Stimulated activated CD4-positive, alpha-beta T cell treated with anti-CD3 and anti-CD28 coated beads, Interleukin-4, amount 100 ng/mL, for 48 hours (primary cell): ENCODE results near the gene SDK1.
"Not testable (repeated sequence)": the region's sequence is repeated elsewhere in the genome, so short reads cannot be mapped to it uniquely, and the experiment has no call there.

Source experiments
- DNase-seq, 2 donors: peaks; one replicate each; pipeline ENCODE4 v3.0.0-alpha.2; 2020; ENCODE audit warnings: low read depth in 2 of 2

SDK1 gene

DNA sequence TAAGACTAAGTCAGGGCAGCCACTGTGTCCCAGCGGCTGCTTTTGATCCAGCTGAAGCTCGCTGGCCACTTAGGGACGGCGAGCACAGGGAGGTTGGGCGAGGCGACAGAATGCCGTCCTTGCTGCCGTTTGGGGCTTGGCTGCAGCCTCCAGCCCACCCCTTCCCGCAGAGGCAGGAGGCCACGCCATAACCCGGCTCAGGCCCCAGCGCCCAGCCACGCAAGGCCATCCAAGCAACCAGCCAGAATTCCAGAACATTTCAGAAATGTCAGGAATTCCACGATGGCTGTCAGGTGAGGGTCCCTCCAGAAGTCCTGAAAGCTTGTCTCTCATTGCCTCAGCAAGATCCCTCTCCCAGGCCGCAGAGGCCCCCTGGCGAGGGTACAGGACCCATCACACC is 901.9 kb downstream of the SDK1 start:
- no peak for DNase-seq

DNA sequence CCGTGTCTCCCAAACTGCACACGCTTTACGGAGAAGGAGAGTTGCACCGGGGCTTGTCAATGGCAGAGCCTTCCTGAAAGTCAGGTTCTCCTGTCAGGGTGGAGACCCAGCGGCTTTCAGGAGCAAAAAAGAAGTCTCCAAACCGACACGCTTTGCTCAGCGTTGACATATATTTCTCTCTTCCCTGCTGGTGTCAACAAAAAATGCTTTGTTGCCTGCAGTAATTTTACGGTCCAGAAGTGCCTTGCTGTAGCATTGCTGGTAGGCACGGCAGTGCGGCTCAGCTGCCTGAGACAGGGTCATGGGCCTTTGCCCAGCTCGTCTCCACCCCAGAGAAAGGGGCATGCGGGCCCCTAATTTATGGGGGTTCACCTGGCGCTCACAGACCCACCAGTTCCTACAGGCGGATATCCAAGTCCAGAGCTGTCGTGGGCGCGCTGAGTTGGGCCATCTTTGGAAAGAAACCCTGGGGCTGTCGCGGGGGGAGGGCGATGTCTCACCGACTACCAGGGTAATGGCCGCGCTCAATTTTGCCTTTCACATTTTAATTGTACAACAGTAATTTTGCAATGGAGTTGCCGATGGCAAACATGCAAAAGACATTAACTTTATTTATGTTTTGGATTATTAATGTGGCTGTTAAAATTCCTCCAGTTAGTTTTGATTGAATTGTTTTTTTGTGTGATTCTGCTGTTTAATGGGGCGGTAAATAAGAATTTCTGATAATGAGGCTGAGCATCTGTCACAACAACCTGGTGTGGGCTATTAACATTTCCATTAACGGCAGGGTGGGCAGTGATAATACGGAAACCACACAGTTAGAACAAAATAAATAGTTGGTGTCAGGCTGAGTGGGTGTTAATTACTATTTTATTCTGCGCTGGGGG is 902.8 kb downstream of the SDK1 start:
- no peak for DNase-seq

DNA sequence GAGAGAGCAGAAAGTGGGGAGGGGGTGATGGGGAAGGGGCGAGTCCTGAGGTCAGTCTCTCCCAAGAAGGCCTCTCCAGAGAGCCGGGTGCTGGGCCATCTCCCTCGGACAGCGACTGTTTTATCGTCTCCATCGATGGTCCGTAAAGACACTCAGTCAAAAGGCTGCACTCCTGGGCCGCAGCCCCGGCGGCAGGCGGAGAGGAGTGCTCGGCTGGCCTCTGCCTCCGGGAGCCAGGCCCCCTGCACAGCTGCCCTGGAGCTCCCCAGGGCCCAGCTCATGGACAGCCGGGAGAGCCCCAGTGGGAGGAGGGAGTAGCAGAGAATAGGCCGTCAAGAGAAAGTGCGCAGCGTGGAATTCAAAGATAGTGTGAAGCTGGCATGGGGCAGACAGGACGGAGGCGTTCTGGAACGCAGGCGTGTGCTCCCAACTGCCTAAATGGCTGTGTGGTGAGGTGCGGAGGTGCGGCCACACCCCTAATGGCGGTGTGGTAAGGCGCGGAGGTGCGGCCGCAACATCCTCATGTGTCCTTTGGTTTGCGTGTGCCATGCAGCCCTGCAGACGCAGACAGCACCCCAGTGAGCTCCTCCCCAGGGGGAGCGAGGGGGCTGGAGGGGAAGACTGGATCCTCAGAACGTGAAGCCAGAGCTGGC is 903.6 kb downstream of the SDK1 start:
- peak; percentile 6 to 31 for DNase-seq

DNA sequence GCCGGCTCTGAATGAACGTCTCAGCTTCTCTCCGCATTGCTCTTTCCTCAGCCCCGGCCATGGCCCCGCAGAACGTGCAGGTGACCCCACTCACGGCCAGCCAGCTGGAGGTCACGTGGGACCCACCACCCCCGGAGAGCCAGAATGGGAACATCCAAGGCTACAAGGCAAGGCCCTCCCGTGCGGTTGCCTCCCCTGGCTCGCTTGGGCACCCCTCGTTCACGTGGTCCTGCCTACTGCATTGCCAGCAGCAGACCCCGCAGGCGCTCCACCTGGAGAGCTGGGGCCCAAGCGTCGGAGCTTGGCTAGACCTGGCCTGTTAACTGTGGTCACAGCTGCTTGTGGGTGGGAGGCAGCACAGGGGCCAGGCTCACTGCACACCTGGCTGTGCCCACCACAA is 904.8 kb downstream of the SDK1 start:
- no peak for DNase-seq

DNA sequence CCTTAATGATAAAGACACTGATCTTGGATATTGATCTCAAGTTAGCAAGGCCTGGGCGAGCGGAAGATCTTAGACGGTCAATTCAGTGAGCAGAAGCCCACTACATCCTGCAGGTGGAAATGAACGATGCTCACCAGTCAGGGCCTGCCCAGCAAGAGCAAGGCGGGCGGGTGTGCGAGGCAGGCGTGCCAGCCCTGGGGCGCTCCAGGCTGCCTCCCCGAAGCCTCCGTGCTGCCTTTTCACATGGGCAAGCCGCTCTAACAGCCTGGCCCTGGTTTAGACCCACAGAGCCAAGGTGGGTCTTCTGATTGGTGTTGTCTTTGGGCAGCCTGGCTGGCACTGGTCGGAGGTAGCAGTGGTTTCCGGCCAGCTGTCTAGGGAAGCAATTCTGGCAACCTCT is 906.0 kb downstream of the SDK1 start:
- no peak for DNase-seq

DNA sequence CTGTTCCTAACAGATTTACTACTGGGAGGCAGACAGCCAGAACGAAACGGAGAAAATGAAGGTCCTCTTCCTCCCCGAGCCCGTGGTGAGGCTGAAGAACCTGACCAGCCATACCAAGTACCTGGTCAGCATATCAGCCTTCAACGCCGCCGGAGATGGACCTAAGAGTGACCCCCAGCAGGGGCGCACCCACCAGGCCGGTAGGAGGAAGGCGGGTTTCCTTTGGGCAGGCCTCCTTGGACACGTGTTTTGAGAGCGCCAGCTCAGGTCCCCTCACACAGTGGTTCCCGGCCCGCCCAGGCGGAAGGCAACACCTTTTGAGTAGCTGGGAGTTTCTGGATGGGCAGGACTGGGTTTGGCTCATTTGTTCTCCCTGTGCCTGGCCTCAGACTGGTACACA is 907.0 kb downstream of the SDK1 start:
- no peak for DNase-seq

DNA sequence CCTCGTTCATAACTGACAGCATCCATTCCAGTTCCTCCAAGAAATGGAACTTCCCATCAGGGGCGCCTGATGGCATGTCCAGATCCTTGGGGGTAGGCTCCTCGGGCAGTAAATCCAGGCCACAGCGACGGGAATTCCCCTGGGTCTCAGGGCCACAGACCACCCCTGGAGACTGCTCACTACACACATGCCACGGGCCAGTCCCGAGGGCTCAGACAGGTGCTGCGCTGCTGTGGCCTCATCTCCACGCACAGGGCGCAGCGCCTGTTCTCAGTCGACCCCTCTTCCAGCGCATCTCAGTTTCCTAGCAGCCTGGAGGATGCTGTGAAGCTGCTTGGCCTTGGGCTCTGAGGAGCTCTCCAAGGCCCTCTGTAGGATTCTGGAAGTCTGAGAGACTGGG is 907.5 kb downstream of the SDK1 start:
- no peak for DNase-seq

DNA sequence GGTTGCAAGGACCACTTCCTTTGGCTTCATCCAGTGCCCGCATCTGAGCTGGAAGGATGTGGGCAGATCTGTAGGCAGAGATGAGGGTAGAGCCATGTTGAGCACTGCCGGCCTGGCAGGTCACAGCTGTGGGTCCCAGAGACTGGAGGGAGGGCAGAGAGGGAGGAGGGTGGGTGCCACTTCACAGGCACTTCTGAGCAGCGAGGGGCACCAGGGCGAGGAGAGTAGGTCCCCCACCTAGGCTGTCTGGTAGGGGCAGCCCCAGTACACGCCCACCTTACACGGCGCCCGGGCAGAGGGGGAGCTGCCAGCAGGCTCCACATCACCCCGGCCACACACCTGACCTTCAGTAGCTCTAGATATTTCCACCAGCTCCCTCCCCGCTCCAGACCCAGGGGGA is 908.1 kb downstream of the SDK1 start:
- DNase-seq = no peak

DNA sequence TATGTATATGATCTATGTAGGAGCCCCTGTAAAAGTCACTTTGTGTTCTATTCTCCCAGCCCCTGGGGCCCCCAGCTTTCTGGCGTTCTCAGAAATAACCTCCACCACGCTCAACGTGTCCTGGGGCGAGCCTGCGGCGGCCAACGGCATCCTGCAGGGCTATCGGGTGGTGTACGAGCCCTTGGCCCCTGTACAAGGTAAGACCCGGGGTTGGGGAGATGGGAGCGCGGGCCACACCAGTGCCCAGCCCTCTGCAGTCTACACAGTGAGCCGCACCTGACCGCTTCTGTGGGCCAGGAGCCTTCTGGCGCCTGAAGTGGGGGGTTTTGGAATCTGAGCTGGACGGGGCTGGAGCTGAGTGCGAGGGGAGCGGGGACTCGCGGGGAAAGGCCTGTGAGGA is 908.9 kb downstream of the SDK1 start:
- no peak for DNase-seq

DNA sequence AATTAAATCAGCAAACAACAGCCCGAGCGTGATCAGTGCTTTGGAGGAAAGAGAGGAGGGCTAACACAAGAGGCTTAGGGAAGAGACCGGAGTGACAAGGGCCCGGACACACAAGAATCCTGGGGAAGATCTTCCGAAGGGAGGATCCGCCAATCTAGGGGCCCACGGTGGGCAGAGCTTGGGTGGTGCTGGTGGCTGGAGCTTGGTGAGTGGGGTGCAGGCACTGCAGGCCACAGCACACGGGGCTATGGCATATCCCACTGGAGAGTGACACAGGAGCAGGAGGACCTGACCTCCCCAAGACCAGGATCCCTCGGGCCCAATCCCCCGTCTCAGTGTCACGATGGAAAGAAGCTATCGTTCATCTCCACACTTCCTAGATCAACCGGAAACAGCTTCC is 909.8 kb downstream of the SDK1 start:
- DNase-seq = no peak

DNA sequence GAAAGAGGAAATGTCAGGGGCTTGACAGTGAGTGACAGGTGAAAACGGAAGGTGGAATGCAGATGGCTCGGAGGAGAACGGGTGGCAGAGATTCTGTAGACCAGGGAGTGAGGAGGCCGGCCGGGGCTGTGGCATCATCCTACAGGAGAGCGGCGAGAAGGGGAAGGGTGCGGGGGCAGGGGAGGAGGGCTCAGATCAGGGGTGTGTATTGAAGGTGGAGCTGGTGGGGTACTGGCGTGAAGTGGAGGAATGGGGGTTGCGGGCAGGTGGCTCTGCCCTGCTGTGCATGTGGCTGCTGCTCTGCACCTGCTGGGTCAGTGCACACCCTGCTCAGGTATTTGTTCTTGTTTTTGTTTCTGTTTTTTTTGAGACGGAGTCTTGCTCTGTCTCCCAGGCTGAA is 910.2 kb downstream of the SDK1 start:
- no peak for DNase-seq

DNA sequence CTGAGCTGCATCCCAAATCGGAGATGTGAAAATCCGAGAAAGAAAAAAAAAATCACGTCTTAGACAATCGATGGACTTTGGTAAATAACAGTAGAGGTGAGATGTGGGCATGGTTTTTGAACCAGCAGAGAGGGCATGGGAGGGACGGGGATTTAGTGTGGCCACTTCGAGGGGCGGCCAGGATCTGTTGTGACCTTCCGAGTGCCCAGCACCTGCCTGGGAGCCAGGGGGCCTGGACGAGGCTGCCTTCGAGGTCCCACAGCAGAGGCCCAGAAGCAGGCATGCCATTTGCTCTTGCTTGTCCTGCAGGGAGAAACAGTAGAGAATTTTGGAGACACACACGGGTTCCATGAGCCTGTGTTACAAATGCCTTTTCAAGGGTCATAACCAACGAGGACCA is 911.3 kb downstream of the SDK1 start:
- DNase-seq = no peak

DNA sequence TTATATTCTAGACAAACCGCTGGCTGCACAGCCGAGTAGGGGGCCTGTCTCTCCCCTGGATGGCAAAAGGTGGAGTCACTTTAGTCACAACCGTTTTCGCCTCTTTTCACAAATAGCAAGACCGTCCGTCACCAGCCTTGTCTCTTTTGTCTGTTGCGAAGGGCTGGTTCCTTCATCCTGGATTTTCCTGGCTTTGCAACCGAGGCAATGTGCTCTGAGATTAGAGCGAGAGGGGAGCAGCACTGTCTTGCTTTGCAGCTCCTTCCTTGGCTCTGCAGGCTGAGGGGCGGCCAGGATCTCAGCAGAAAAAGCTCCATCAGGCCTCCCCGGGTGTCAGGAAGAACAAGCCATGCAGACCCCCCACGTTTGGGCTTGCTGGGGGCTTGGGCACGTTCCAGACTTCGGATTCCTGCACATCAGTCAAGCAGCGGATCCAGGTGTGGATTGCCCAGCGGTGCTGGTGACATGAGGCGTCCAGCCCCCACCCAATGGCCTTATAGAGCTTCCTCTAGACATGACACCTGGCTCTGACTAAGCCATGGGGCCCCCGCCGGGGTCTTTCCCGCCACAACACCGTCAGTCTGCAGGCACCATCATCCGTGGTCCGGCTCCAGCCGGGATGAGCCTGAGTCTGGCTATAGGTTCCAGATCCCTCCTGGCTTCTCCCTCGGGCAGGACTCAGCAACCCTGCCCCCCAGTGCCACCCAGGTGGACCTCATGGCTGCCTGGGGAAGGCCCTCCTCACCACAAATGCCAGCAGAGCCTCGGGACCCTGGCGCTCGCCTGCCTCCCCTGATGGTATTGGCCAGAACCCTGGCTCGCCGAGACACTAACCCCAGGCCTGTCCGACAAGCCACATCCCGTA is 913.5 kb downstream of the SDK1 start:
- no peak for DNase-seq

DNA sequence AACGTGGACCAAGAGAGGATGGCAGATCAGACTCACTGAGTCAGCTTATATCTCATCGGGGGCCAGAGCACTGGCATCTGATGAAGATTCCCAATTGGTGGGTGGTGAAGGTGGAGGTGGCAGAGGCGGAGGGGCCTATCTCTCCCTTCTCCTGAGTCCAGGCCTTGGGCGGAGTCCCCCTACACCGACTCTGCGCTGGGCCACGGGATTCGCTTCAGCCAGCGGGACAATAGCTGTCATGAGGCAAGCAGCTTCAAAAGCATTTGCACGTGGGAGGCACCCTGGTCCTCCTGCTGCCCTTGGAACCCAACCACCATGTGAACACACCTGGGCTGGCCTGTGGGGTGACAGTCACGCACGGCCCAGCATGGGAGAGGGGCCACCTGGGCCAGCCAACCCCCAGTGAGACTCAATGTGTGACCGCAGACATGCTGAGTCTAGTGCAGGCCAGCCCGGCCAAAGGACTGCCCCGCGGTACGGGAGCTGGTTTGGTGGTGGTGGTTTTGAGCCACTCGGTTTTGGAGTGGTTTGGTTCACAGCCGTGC is 914.2 kb downstream of the SDK1 start:
- DNase-seq = no peak

DNA sequence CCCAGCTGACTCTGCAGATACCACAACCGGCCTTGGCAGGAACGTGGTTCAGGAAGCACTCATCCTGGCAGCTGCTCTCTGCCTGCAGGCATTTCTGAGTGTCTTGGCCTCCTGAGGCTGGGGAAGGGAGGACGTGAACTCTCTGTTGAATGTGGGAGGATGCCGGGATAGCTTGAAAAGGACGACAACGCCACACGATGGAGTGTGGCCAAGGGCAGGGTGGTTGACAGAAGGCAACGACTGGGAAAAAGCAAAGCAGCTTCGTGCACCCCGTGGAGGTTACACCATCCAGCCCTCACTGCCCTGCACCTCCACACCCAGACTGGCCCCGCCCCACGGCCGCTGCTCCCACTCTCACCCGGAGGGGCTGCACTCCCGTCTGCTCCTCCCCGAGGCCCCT is 915.0 kb downstream of the SDK1 start:
- no peak for DNase-seq

DNA sequence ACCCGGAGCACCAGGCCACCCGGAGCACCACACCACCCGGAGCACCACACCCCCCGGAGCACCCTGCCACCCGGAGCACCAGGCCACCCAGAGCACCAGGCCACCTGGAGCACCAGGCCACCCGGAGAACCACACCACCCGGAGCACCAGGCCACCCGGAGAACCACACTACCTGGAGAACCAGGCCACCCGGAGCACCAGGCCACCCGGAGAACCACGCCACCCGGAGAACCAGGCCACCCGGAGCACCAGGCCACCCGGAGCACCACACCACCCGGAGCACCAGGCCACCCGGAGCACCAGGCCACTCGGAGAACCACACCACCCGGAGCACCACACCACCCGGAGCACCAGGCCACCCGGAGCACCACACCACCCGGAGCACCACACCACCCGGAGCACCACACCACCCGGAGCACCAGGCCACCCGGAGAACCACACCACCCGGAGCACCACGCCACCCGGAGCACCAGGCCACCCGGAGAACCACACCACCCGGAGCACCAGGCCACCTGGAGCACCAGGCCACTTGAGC is 916.1 kb downstream of the SDK1 start:
- DNase-seq = not testable (repeated sequence)

DNA sequence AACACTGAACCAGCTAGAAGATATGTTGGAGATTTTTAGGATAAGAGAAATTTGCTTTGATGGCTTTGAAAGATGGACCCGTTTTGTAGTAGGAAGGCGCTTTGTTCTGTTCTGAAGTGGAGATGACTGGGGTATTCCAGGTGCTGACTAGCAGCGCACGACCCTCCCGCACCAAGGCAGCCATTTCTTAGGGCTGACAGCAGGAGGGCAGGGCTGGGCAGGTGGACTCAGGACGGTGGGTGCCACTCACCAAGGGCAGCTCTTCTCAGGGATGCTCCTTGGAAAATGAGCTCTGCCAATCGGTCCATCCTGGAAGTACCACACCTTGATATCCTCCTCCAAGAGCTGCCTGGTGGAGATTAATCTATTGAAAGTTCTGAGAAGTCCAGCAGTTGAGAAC is 917.4 kb downstream of the SDK1 start:
- DNase-seq = no peak

DNA sequence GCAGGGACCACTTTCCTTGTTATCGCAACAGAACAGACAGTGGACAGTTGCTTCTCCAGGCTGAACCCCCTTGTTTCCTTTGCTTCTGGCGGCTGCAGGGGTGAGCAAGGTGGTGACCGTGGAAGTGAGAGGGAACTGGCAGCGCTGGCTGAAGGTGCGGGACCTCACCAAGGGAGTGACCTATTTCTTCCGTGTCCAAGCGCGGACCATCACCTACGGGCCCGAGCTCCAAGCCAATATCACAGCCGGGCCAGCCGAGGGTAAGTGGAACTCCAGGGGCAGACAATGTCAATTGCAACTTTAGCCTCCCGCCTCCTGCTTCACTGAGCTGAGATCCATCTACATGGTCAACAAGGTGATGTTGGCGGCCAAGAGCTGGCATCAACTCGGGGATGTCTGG is 919.0 kb downstream of the SDK1 start:
- DNase-seq = no peak

DNA sequence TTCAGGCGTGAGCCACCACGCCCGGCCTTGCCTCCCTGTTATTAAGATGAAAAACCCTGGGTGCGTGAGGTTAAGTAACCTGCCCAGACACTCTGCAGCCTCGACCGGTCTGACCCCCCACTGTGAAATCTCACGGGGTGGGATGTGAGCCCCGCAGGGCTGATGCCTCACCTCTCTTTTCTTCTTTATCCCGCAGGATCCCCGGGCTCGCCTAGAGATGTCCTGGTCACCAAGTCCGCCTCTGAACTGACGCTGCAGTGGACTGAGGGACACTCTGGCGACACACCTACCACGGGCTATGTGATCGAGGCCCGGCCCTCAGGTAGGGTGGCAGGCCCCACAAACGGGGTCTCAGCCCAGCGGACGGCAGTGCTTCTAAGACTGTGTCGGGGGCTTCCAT is 920.0 kb downstream of the SDK1 start:
- no peak for DNase-seq

DNA sequence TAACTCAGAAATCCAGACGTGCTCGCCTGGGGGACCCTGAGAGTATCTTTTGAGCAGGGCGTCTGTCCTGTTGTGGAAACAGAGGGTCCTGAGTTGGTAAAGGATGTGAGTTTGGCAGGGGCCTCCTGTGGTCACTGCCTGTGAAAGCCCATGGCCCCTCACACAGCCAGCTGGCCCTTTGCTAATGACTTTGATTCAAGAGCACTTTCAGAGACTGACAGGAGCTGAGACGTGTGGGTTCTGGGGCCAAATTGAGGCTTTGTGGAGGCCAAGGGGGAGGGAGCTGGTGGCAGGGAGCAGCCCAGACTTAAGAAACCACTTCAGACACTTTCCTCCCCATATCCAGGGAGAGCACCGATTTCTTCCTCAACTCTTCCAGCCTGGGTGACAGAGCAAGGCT is 921.6 kb downstream of the SDK1 start:
- no peak for DNase-seq

DNA sequence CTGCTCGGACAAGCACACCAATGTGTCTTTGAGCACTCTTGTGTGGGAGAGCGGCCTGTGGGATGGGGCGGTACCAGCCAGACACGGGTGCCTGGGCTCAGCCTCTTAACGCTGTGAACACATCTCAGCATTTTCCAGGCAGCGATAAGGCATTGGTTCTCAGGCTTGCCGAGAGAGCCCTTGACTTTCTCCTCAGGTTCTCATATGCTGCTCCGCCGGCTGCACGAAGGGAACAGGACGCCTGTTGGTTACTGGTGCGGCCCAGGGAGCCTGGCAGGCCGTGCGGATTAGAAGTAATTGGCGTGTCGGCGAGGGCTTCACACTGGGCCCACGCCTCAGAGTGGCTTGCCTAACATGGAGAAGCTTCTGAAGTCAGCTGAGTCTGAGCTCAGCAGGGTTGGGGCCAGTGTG is 924.3 kb downstream of the SDK1 start:
- no peak for DNase-seq
